OCI-LY1 (cell line): ENCODE measurements around the gene DIAPH1.

Source experiments
- H2AFZ ChIP-seq: fragments of 200-600 bp; sonication (generic), shearing (Covaris generic); 2 replicates; pipeline ENCODE4 v1.6.0; 2014; ENCODE audit warnings: antibody characterized with exemption, mild to moderate bottlenecking, low read length
- H3F3A ChIP-seq: fragments of 200-600 bp; sonication (generic), shearing (Covaris generic); 2 replicates; pipeline ENCODE4 v1.6.0; 2014; ENCODE audit warnings: mild to moderate bottlenecking, antibody characterized with exemption, low read length, moderate library complexity; ENCODE audit not compliant: insufficient read depth
- H3K27ac ChIP-seq: fragments of 200-600 bp; sonication (generic); 2 replicates; pipeline ENCODE4 v1.5.1; 2014; ENCODE audit warnings: low read length, mixed run types, mild to moderate bottlenecking, low read depth; ENCODE audit not compliant: poor library complexity, severe bottlenecking
- H3K27me3 ChIP-seq: fragments of 200-600 bp; sonication (generic); 2 replicates; pipeline ENCODE4 v1.6.0; 2014; ENCODE audit warnings: antibody characterized with exemption, mild to moderate bottlenecking, low read length, moderate library complexity; ENCODE audit not compliant: insufficient read depth
- H3K36me3 ChIP-seq: fragments of 200-600 bp; sonication (generic); 2 replicates; pipeline ENCODE4 v1.6.1; 2014; ENCODE audit warnings: mild to moderate bottlenecking, antibody characterized with exemption, low read length, moderate library complexity, mixed read lengths; ENCODE audit not compliant: insufficient read depth
- H3K4me1 ChIP-seq: fragments of 200-600 bp; sonication (generic); 2 replicates; pipeline ENCODE4 v1.5.1; 2014; ENCODE audit warnings: mild to moderate bottlenecking, low read length, moderate library complexity; ENCODE audit not compliant: insufficient read depth, severe bottlenecking
- H3K4me2 ChIP-seq: fragments of 200-600 bp; sonication (generic), shearing (Covaris generic); 2 replicates; pipeline ENCODE4 v1.6.1; 2014; ENCODE audit warnings: low read length
- H3K4me3 ChIP-seq: fragments of 200-600 bp; sonication (generic); 2 replicates; pipeline ENCODE4 v1.5.1; 2014; ENCODE audit warnings: low read length, low read depth, mild to moderate bottlenecking, mixed read lengths; ENCODE audit not compliant: poor library complexity, severe bottlenecking
- H3K79me2 ChIP-seq: fragments of 200-600 bp; shearing (Covaris generic); 2 replicates; pipeline ENCODE4 v1.6.1; 2016; ENCODE audit warnings: mixed run types, low read length, mixed read lengths; ENCODE audit not compliant: insufficient read depth
- H3K9ac ChIP-seq: fragments of 200-600 bp; sonication (generic), shearing (Covaris generic); 2 replicates; pipeline ENCODE4 v1.6.1; 2014; ENCODE audit warnings: mild to moderate bottlenecking, low read length, mixed read lengths
- H3K9me2 ChIP-seq: fragments of 200-600 bp; sonication (generic), shearing (Covaris generic); 2 replicates; pipeline ENCODE4 v1.6.1; 2014; ENCODE audit warnings: low read depth, mild to moderate bottlenecking, low read length, mixed read lengths
- H3K9me3 ChIP-seq: fragments of 200-600 bp; shearing (Covaris generic); 2 replicates; pipeline ENCODE4 v1.6.1; 2014; ENCODE audit warnings: low read length, mixed read lengths
- H4K20me1 ChIP-seq: fragments of 200-600 bp; sonication (generic), shearing (Covaris generic); 2 replicates; pipeline ENCODE4 v1.6.0; 2016; ENCODE audit warnings: mild to moderate bottlenecking, low read length; ENCODE audit not compliant: insufficient read depth
- EZH2 ChIP-seq: fragments of 200-600 bp; sonication (generic), shearing (Covaris generic); IDR thresholded peaks from 2 replicates; pipeline ENCODE4 v1.8.0; 2017; ENCODE audit warnings: borderline replicate concordance, mixed run types, mild to moderate bottlenecking, antibody characterized with exemption, low read length, moderate library complexity, mixed read lengths
- TF ChIP-seq, protein P1 (sequence below): fragments of 200-600 bp; sonication (generic), shearing (Covaris generic); IDR thresholded peaks from 2 replicates; pipeline ENCODE4 v1.5.1; 2017; ENCODE audit warnings: mild to moderate bottlenecking, antibody characterized with exemption, low read length, moderate library complexity, mixed read lengths

Gene DIAPH1

DNA sequence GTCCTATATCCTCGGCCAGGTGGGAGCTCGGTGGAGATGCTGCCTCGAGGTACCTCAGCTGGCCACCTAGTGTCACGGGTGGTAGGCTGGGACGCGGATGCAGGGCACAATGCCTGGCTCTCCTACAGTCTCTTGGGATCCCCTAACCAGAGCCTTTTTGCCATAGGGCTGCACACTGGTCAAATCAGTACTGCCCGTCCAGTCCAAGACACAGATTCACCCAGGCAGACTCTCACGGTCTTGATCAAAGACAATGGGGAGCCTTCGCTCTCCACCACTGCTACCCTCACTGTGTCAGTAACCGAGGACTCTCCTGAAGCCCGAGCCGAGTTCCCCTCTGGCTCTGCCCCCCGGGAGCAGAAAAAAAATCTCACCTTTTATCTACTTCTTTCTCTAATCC is 141.0 kb downstream of the DIAPH1 start:
- Histone ChIP-seq H3K4me2 (peak overlapping the region; percentile 83; the same call in 1 of the 2 replicates), H3K4me1 (peaks cover 31% of the 10 kb centered on the region), H4K20me1 (no peaks in the 10 kb centered on the region), H3K79me2 (no peaks in the 10 kb centered on the region), H3K27me3 (peaks cover 9% of the 10 kb centered on the region; the same call in 1 of the 2 replicates), H3K9ac (no peak overlapping the region), H3F3A (no peaks in the 10 kb centered on the region), H2AFZ (no peak overlapping the region), H3K4me3 (no peak overlapping the region), H3K36me3 (no peaks in the 10 kb centered on the region), H3K9me3 (no peaks in the 10 kb centered on the region), H3K27ac (no peak overlapping the region), H3K9me2 (no peaks in the 10 kb centered on the region)
- no peak for TF ChIP-seq EZH2
- TF ChIP-seq, protein P1, sequence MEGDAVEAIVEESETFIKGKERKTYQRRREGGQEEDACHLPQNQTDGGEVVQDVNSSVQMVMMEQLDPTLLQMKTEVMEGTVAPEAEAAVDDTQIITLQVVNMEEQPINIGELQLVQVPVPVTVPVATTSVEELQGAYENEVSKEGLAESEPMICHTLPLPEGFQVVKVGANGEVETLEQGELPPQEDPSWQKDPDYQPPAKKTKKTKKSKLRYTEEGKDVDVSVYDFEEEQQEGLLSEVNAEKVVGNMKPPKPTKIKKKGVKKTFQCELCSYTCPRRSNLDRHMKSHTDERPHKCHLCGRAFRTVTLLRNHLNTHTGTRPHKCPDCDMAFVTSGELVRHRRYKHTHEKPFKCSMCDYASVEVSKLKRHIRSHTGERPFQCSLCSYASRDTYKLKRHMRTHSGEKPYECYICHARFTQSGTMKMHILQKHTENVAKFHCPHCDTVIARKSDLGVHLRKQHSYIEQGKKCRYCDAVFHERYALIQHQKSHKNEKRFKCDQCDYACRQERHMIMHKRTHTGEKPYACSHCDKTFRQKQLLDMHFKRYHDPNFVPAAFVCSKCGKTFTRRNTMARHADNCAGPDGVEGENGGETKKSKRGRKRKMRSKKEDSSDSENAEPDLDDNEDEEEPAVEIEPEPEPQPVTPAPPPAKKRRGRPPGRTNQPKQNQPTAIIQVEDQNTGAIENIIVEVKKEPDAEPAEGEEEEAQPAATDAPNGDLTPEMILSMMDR, result no peak

DNA sequence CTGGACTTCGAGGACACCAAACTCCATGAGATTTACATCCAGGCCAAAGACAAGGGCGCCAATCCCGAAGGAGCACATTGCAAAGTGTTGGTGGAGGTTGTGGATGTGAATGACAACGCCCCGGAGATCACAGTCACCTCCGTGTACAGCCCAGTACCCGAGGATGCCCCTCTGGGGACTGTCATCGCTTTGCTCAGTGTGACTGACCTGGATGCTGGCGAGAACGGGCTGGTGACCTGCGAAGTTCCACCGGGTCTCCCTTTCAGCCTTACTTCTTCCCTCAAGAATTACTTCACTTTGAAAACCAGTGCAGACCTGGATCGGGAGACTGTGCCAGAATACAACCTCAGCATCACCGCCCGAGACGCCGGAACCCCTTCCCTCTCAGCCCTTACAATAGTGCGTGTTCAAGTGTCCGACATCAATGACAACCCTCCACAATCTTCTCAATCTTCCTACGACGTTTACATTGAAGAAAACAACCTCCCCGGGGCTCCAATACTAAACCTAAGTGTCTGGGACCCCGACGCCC is 141.7 kb downstream of the DIAPH1 start:
- no peaks in the 10 kb centered on the region for H3F3A ChIP-seq
- H2AFZ ChIP-seq, result no peak overlapping the region
- no peaks in the 10 kb centered on the region for H3K36me3 ChIP-seq
- H3K9me2 ChIP-seq, result no peaks in the 10 kb centered on the region
- H3K27ac ChIP-seq, result no peak overlapping the region
- H3K27me3 ChIP-seq, result peaks cover 9% of the 10 kb centered on the region; the same call in 1 of the 2 replicates
- H3K9ac ChIP-seq, result no peak overlapping the region
- H3K79me2 ChIP-seq, result no peaks in the 10 kb centered on the region
- TF ChIP-seq, protein P1, result no peak
- no peak for TF ChIP-seq EZH2
- H3K4me1 ChIP-seq, result peaks cover 31% of the 10 kb centered on the region
- peak overlapping the region; percentile 60 for H3K4me3 ChIP-seq
- H4K20me1 ChIP-seq, result no peaks in the 10 kb centered on the region
- H3K4me2 ChIP-seq, result peak overlapping the region; percentile 83
- no peaks in the 10 kb centered on the region for H3K9me3 ChIP-seq

DNA sequence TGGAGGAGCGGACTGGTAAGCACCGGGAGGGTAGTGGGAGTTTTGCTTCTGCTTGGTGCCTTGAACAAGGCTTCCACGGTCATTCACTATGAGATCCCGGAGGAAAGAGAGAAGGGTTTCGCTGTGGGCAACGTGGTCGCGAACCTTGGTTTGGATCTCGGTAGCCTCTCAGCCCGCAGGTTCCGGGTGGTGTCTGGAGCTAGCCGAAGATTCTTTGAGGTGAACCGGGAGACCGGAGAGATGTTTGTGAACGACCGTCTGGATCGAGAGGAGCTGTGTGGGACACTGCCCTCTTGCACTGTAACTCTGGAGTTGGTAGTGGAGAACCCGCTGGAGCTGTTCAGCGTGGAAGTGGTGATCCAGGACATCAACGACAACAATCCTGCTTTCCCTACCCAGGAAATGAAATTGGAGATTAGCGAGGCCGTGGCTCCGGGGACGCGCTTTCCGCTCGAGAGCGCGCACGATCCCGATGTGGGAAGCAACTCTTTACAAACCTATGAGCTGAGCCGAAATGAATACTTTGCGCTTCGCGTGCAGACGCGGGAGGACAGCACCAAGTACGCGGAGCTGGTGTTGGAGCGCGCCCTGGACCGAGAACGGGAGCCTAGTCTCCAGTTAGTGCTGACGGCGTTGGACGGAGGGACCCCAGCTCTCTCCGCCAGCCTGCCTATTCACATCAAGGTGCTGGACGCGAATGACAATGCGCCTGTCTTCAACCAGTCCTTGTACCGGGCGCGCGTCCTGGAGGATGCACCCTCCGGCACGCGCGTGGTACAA is 142.5 kb downstream of the DIAPH1 start:
- H3K79me2 ChIP-seq, result no peaks in the 10 kb centered on the region
- H3K4me3 ChIP-seq, result peak overlapping the region; percentile 60
- H3K9ac ChIP-seq, result peak overlapping the region; percentile 44; the same call in 1 of the 2 replicates
- H3K4me2 ChIP-seq, result peak overlapping the region; percentile 83
- no peaks in the 10 kb centered on the region for H4K20me1 ChIP-seq
- H3K9me3 ChIP-seq, result no peaks in the 10 kb centered on the region
- no peak overlapping the region for H3K27ac ChIP-seq
- H3K4me1 ChIP-seq, result peaks cover 31% of the 10 kb centered on the region
- H3K9me2 ChIP-seq, result no peaks in the 10 kb centered on the region
- no peak overlapping the region for H2AFZ ChIP-seq
- peaks cover 9% of the 10 kb centered on the region; the same call in 1 of the 2 replicates for H3K27me3 ChIP-seq
- TF ChIP-seq, protein P1, result no peak
- TF ChIP-seq EZH2, result no peak
- no peaks in the 10 kb centered on the region for H3F3A ChIP-seq
- H3K36me3 ChIP-seq, result no peaks in the 10 kb centered on the region
